Measurements from ENCODE around the gene ZNF609.
A peak's percentile ranks its signal among the peaks of the same experiment; 100 is the strongest.
"Not testable (repeated sequence)": the region's sequence is repeated elsewhere in the genome, so short reads cannot be mapped to it uniquely, and the experiment has no call there.

The ZNF609 gene

DNA sequence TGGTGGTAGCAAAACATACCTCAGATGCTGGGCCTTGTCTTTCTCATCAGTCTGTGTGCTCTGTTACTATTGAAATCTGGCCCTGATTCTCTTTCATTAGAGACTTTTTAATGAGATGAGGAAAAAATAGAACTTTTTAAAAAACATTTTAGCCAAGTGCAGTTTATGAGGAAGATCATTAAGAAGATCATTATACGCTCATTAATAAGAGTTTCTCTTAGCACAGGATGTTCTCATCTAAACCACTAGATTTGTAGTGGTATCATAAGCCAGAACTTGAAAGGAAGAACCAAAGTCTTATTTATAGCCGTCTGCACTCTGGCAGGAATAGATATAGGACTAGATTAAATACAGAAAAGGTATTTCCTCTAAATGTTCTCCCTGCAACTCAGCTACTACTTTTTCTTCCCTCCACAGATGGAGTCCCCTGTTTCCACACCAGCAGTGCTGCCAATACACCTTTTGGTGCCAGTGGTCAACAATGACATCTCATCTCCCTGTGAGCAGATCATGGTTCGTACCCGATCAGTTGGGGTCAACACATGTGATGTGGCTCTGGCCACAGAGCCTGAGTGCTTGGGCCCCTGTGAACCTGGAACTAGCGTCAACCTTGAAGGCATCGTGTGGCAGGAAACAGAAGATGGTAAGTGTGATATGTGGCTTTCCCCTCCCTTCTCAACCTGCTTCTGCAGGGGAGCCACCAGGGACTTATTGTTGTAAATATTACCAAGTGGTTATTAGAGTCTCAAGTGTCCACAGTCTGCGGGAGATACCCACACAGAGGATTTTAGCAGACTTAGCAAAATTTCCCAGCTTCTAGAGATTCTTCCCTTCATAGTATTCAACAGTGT, 162.3 kb downstream of the ZNF609 start:
- DNase-seq (ENCODE audit: low read depth): peak; percentile 4

- DNase-seq (ENCODE audit: low read depth): peak; percentile 5
These were observed 163.1 kb downstream of the ZNF609 start for GRCh38 chr15:64623347-64623996.

DNA sequence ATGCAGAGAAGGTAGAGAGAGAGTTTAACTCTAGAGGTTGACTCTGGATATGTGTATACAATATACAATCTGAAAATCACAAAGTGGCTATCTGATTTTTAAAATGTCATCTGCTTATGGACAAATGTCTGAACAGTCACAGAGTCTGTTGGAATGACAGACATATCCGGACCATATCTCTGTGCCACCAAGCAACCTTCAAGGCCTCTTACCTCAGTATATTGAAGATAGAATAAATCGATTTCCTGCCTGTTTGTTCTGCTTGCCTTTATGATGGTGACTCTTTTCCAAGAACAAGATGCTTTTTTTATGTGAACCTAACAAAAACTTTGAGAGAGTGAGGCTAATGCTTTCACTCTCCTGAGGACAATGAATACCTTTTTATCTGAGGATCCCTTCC, 163.9 kb downstream of the ZNF609 start:
- no peak for DNase-seq (ENCODE audit: low read depth)

DNA sequence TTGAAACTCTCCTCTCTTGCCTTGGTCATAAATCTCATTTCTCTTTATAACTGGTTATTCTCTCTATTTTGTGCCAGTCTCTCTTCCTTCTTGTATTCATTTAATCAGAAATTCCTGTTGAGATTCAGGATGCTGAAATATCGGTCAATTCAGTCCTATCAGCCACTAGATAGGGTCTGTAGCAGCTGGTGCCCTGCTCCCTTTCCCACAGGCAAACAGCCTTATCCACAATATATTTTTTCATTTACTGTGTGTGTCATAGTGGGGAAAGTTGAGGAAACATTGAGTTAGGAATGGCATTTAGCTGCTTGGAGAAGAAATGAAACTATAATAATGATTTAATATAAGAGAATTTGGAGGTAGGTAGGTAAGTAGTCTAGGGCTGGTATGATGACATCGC, 168.7 kb downstream of the ZNF609 start:
- DNase-seq (ENCODE audit: low read depth): no peak

GRCh38 chr15:64630396-64631107, 170.2 kb downstream of the ZNF609 start:
- no peak for DNase-seq (ENCODE audit: low read depth)

- not testable (repeated sequence) for DNase-seq (ENCODE audit: low read depth)
These were observed 172.3 kb downstream of the ZNF609 start for GRCh38 chr15:64632639-64633038.

- no peak for DNase-seq (ENCODE audit: low read depth)
These were observed 173.0 kb downstream of the ZNF609 start for GRCh38 chr15:64633332-64633731.

DNA sequence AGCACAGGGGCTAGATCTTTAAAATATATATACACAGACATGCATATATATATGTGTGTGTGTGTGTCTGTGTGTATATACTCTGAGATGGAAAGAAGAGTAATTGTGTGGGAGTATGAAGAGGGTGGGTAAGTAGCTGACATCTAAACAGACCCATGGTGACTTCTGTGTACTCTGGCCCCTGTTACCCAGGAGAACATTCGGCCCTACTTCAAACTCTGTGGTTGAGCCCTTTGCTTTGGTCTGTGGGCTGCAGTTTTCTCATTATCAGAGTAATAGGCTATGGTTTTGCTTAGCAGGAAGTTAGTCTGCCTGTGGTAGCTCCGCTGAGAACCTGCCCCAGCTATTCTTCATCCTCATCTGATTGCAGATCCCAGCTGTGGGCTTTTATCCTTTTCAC, 173.6 kb downstream of the ZNF609 start:
- DNase-seq (ENCODE audit: low read depth): peak; percentile 9

GRCh38 chr15:64634576-64635498, 174.5 kb downstream of the ZNF609 start:
- no peak for DNase-seq (ENCODE audit: low read depth)

DNA sequence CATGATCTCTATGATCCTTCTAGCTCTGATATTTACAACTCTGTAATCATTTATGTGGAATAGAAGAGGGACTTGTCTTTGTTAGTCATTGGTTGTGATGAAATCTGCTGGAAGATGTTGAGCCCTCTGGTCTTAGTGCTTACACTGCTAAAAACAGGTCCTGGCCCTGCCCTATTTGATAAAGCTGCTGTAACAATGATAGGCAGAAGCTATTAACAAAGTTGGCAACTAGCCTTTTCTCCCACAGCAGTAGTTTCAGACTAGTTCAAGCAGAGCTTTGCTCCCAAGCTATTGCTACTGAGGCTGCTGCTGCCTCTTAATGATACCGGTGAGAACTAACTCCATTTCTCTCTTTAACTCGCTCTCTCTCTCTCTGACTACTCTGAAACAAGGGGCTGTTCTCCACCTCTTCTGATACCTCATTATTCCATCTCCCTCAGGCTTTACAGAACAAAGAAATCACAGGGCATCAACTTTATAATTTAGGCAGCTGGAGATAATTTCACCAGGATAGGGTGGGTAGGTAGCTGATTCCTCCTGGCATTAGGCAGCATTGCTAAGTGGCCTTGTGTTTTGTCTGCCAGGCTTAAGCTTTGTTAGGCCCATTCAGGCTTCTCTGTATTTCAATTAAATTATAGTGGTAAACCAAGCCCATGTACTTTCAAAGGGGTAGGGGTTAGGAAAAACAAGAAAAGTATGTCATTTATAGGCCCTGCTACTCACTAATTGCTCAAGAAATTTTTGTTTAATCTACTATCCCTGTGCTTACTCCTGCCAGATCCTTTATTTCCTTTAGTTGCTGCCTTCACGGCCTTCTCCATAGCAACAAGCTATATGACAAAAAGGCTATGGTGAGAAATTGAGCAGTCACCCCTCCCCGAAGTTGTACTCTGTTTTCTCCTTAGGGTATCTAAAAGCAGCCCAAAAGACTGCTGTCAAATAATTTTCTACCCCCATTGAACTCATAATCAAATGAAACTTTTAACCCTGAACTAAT, 175.4 kb downstream of the ZNF609 start:
- DNase-seq (ENCODE audit: low read depth): no peak

GRCh38 chr15:64636556-64636955, 176.2 kb downstream of the ZNF609 start:
- DNase-seq (ENCODE audit: low read depth): no peak

- no peak for DNase-seq (ENCODE audit: low read depth)
These were observed 177.0 kb downstream of the ZNF609 start for GRCh38 chr15:64637412-64637811.

GRCh38 chr15:64639744-64640143, 179.4 kb downstream of the ZNF609 start:
- not testable (repeated sequence) for DNase-seq (ENCODE audit: low read depth)

DNA sequence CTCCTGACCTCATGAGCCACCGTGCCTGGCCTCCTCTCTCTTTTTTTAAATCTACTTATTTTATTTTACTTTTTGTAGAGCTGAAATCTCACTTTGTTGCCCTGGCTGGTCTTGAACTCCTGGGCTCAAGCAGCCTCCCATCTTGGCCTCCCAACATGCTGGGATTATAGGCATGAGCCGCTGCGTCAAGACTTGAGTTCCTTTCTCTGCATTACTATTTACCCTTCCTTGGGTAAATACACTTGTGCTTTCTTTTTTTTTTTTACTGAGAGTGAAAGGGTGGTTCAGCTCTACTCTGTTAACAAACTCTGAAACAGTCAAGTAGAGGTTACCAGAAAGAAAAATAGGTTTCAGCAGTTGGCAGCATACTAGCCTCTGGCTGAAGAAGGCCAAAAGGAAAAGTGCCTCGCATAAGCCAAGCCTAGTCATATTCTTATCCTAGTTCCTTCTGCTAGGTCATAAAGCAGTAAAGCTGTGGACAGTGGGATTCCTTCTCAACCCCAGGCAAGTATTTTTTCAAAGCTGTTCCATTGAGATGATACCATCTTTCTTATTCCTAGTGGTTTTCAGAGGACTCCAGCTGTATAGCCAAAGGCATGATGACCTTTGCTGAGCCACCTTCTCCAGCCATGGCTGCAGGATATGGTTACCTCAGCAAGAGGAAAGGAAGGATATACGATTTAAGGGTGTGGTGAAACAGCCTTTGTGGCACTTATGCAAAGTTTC, 179.9 kb downstream of the ZNF609 start:
- no peak for DNase-seq (ENCODE audit: low read depth)

GRCh38 chr15:64642875-64643274, 182.5 kb downstream of the ZNF609 start:
- no peak for DNase-seq (ENCODE audit: low read depth)

DNA sequence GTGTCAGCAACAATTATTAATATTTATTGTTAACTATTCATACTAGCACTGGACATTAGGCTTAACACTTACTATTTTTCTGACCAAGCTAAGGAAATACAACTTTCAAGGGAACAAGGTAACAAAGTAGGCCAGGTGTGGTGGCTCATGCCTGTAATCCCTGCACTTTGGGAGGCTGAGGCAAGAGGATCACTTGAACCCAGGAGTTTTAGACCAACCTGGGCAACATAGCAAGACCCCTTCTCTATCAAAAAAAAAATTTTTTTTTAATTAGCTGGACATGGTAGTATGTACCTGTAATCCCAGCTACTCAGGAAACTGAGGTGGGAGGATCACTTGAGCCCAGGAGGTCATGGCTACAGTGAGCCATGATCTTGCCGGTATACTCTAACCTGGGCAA, 183.3 kb downstream of the ZNF609 start:
- no peak for DNase-seq (ENCODE audit: low read depth)

DNA sequence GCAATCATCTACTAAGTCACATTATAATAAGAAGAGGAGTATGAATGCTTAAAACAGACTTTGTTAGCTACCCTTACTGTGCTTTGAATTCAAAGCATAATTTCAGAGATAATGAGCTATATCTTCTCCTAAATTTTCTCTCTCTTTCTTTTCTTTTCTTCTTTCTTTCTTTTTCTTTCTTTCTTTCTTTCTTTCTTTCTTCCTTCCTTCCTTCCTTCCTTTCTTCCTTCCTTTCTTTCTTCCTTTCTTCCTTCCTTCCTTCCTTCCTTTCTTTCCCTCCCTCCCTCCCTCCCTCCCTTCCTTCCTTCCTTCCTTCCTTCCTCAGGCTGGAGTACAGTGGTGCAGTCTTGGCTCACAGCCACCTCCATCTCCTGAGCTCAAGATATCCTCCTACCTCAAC, 184.4 kb downstream of the ZNF609 start:
- not testable (repeated sequence) for DNase-seq (ENCODE audit: low read depth)

GRCh38 chr15:64645995-64646394, 185.6 kb downstream of the ZNF609 start:
- DNase-seq (ENCODE audit: low read depth): no peak

GRCh38 chr15:64647367-64647766, 187.0 kb downstream of the ZNF609 start:
- DNase-seq (ENCODE audit: low read depth): no peak

DNA sequence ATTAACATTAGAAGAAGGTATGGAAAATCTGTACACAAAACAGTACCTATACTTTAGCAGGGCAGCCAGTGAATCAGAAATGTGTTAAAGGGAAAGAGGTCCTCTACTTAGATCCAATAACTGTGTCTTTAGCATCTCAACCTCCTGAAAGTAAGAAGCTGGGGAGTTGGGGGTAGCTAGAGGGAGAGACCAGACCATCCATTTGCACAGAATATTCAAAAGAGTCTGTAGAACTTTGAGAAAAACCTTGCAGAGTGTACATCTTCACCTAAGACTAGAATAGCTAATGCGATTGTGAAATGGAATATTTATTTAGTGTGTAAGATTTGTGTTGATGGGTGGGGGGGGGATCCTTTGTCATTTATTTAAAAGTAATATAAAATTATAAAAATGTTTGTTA, 190.2 kb downstream of the ZNF609 start:
- no peak for DNase-seq (ENCODE audit: low read depth)
